ENCODE data around the gene ADI1. TPM values are rescaled to one million over a fixed set of nuclear protein-coding genes. Genes with fewer than 3 reads are reported as not detected.

ADI1 gene
- total and polyA plus RNA-seq, 2 of the 8 experiments (the other 6 are each of a cell fraction or from before 2014, with no cell fraction given) = 12.2 to 40.2 TPM

GRCh38 chr2:3472966-3473365 lies 46.4 kb downstream of the ADI1 start (continued):
- TF ChIP-seq, protein P1, sequence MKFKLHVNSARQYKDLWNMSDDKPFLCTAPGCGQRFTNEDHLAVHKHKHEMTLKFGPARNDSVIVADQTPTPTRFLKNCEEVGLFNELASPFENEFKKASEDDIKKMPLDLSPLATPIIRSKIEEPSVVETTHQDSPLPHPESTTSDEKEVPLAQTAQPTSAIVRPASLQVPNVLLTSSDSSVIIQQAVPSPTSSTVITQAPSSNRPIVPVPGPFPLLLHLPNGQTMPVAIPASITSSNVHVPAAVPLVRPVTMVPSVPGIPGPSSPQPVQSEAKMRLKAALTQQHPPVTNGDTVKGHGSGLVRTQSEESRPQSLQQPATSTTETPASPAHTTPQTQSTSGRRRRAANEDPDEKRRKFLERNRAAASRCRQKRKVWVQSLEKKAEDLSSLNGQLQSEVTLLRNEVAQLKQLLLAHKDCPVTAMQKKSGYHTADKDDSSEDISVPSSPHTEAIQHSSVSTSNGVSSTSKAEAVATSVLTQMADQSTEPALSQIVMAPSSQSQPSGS (IDR thresholded peaks at IDR 0.05; ENCODE audit: low read length) = no peak
- TF ChIP-seq EZH2 (IDR thresholded peaks at IDR 0.05; ENCODE audit: low read depth, low read length, severe bottlenecking) (no peak), HDAC6 (IDR thresholded peaks at IDR 0.05; ENCODE audit: low read depth, low read length) (no peak), ASH2L (IDR thresholded peaks at IDR 0.05; ENCODE audit: low read length) (no peak), TAF1 (IDR thresholded peaks at IDR 0.05; ENCODE audit: low read depth, low read length) (no peak)

Measured in H1 (cell line).